T follicular helper cell (primary cell): Measurements from ENCODE around the gene UBAP2.
"Not testable (repeated sequence)": the region's sequence is repeated elsewhere in the genome, so short reads cannot be mapped to it uniquely, and the experiment has no call there.

Experiments used
- DNase-seq: peaks from one replicate; pipeline ENCODE4 v3.0.0-alpha.2; 2020; ENCODE audit warnings: low read depth

Gene UBAP2

DNA sequence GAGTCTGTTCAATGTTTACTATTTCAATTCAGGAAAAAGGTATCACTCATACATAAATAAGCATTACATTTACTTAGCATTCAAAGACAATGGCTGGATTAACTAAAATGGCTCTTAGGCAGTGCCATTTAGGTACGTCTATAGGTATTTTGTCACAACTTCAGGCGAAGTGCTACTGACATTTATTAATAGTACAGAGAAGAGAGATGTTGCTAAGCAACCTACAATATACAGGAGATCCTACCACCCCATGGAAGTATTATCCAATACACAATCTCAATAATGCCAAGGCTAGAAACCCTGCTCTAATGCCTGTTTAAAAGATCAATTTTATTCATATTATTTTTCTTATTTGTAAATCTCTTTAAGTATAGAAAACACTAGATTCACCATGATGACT lies 76.0 kb downstream of the UBAP2 start:
- DNase-seq = no peak

DNA sequence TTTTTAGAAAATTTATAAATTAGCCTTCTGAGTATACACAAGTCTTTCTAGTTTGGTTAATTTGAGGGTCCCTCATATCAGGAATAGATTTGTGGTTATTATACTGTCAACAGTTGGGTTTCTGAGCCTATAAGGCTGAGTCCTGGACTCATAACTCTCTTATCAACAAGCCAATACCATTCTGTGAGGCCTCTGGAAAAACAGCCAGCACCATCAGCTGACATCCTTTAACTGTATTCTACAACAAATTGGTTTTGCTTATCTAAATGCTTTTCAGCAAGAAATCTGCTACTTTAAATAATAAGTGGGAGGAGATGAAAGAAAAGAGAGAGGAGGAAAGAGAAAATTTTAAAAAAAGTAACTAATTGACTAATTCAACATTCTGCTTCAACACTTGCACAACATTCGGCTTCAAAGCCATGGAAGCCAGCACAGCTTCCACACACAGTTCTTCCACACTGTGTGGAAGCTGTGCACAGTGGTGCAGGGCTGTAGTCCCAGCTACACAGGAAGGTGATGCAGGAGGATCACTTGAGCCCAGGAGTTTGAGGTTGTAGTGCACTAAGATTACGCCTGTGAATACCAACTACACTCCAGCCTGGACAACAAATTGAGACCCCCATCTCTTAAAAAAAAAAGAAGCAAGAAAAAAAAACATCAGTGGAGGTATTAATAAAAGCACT lies 84.5 kb downstream of the UBAP2 start:
- DNase-seq = no peak

DNA sequence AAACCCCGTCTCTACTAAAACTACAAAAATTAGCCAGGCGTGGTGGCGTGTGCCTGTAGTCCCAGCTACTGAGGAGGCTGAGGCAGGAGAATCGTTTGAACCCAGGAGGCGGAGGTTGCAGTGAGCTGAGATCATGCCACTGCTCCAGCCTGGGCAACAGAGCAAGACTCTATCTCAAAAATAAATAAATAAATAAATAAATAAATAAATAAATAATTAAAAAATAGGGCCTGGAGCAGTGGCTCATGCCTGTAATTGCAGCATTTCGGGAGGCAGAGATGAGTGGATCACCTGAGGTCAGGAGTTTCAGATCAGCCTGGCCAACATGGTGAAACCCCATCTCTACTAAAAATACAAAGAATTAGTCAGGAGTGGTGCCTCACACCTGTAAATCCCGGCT lies 86.2 kb downstream of the UBAP2 start:
- DNase-seq = not testable (repeated sequence)

DNA sequence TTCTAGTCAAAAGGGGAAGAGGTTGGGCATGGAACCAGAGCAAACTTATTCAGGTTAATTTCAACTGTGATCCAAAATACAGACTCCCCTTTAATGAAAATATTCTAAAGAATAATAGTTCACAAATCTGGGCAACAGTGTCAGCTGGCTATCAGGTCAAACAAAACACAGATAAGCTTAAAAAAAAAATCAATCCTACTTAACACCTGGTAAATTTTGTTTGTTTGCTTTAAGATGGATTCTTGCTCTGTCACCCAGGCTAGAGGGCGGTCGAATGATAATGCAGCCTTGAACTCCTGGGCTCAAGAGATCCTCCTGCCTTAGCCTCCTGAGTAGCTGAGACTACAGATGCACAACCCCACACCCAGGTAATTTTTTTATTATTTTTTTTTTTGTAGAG lies 89.0 kb downstream of the UBAP2 start:
- no peak for DNase-seq

DNA sequence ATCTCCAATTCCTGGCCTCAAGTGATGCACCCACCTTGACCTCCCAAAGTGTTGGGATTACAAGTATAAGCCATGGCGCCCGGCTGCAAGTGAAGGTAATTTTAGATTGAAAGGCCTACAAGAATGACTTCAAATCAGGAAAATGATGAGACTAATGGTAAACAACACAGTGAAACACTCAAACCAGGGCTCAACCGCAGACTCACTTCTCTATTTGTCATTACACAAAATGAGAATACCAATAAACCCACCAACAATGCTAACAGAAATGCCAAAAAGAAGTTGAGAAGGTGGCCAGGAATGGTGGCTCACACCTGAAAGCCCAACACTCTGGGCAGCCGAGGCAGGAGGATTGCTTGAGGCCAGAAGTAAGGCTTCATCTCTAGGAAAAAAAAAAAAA lies 92.1 kb downstream of the UBAP2 start:
- no peak for DNase-seq

DNA sequence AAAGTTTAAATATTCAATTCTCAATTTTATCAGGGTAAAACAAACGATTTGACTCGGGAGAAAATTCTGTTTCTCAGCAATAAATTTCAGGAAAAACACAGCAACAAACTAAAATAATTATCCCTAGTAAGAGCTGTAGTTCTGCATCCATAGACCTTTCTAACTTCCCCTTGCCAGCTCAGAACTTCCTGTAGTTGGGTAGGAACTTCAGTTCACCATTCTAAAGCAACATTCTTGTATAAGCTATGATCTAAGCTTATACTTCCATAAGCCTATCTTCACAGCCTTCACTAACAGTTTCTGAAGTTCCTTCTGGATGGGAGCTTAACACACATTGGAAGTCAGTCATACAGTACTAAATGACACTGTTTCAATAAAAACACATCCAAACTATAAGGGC lies 96.6 kb downstream of the UBAP2 start:
- DNase-seq = no peak

DNA sequence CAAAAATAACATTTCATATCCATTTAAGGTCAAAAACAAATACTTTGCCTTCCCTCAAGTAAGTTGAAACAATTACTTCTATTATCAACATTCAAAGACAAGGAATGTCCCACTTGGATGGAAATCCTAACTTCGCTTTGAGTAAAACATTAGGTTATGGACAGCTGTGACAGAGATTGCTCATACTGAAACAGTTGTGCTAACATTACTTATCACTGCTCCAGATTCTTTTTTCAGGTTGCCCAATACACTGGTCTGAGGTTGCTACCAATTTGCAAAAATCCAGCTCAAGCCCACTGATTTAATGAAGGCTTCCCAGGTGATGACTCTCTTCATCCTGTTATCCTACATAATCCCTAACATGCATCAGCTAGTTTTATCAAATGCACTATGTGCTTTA lies 98.3 kb downstream of the UBAP2 start:
- DNase-seq = no peak

DNA sequence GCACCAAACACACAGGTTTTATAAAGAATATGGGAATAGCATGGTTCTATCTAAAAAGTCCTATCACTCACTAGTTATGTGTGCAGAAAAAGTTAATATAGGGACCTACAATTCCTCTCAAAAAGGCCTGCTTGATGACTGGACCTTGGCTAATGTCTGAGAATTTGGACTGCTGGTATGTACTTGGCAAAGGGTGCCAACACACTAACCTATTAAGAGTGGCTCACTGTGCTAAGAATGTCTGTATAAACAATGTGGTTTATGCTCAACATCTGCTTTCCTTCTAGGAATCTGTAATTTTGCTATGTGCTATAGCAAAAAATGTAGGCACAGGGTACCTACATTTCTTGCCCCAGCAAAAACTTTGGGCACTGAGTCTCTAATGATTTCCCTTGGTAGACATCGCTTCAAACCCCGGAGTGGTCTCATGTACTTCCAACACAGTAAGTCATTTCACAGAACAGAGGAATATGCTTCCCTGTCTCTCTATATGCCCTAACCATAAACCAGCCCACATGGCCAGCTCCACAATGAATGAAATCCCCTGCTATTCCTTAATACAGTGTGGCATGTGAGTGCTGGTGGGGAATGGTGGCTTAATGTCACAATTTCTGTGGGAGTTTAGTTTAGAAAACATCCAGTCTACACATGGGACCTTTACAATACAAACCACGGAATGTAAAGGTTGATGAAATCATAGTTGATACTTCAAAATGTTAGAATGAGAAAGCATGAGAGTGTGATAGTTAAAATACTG lies 101.7 kb downstream of the UBAP2 start:
- no peak for DNase-seq

DNA sequence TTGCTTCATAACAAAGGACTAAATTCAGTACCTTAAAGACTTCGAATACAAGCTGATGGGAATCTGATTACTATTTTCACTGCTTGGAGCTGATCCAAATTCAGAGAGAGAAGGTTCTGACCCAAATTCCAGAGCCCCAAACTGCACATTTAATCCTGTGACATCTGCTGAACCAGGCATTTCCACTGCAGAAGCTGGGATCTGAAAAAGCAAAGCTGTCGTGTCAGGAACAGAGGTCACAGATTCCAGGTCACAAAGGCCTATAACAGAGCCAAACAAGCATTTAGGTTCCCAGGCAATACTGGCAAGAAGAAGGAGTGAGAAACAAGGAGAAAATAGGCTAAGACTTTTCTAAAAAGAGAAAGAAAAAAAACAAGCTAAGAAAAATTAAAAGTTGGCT lies 105.3 kb downstream of the UBAP2 start:
- DNase-seq = no peak

DNA sequence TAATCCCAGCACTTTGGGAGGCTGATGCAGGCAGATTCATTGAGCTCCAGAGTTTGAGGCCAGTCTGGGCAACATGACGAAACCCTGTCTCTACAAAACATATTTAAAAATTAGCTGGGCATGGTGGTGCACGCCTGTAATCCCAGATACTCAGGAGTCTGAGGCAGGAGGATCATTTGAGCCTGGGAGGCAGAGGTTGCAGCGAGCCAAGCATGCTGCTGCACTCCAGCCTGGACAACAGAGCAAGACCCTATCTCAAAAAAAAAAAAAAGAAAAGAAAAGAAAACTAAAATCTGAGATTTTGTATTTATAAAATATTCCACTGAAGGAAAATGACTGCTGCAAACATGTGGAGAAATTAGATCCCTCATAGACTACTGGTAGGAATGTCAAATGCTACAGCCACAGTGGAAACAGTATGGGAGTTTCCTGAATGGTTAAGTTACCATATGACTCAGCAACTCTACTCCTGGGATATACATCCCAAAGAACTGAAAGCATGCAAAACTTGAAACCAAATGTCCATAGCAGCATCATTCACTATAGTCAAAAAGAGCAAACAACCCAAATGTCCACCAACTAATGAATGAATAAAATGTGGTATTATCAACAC lies 106.1 kb downstream of the UBAP2 start:
- DNase-seq = no peak

DNA sequence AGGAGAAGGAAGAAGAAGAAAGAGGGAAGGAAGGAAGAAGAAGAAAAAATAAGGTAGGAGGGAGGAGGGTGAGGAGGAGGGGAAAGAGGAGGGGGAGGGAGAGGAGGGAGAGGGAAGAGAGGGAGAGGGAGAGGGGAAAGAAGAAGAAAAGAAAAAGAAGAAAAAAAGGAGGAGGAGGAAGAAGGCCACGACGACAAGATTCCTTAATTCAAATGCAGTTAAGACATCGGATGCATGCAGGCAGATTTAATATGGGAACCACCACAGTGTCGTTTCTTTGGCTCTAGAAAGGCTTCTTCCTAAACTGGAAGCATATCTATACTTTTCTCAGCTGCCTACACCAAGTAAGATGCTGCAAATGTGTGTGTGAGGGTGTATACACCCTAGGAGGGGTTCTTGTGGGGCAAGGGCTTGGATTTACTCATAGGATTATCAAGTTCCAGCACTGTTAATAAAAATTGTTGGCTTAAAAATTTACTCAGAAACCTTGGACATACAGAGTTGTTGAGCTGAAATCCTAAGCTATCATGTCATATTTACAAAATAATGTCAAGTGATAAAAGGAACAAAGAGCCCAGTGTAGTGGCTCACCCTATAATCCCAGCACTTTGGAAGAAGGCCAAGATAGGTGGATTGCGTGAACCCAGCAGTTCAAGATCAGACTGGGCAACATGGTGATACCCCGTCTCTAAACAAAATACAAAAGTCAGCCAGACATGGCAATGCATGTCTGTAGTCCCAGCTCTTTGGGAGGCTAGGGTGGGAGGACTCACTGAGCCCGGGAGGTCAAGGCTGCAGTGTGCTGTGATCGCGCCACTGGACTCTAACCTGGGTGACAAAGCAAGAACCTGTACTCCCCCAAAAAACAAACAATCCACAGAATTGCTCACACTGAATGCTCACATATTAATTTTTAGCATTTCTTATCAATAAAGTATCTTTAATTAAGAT lies 108.5 kb downstream of the UBAP2 start:
- DNase-seq = no peak

DNA sequence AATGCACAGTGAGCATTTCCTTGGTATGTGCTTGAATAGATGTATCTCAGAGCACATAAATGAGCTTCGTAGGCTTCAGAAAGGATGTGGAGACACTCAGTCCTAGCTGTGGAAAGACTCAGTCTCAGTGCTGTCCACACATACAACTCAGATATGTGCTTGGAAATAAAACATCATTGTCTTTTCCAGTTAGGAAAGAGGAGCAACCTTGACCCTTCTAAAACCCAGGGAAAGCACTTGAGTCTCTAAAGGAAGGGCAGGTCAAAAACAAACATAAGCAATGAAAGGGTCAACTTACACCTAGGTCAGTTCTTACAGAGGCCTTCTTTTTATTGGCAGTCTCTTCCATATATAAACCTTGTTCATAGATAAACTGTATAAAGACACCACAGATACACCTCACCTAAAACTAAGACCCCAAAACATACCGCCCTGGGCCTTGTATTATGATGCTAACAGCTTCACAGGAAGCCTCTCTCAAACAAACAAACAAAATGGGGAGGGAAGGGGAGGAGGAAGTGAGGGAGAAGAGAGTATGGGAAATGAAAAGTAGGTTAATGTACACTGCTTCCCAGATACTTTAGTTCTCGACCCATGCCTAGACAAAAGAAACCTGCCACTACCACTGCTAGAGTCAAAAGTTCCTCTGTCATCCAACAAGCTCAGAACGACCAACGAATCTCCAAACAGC lies 114.4 kb downstream of the UBAP2 start:
- DNase-seq = no peak

DNA sequence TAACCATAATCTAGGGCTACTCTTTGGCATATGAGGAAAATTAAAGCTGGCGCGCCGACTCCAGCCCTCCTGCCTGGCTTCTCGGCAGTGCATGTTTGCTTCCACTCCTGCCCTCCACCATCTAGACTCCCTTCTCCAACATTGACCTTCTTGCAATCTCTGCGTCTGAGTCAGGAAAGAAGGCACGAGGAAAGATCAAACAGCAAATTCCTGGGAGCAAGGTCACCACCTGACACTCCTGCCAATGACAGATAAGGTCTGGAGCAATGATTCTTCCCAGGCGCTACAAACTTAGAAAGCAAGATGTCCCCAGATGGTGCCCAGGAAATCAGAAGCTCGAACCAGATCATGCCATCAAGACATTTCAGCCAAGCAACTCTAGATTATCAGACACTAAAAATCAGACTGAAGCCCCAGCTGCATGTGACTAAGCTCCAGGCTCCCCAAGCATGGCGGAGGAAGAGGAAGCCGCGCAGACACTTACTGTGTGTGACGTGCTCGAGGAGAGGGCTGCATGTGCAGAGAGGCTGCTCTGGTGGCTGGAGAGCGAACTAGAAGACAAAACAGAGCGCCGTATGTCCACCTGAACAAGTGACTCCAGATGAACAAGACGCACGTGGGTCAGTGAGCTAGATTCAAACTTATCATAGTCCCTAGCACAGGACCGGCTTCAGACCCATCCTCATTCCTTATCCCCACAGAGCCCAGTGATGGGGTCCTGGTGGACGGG lies 116.4 kb downstream of the UBAP2 start:
- no peak for DNase-seq

DNA sequence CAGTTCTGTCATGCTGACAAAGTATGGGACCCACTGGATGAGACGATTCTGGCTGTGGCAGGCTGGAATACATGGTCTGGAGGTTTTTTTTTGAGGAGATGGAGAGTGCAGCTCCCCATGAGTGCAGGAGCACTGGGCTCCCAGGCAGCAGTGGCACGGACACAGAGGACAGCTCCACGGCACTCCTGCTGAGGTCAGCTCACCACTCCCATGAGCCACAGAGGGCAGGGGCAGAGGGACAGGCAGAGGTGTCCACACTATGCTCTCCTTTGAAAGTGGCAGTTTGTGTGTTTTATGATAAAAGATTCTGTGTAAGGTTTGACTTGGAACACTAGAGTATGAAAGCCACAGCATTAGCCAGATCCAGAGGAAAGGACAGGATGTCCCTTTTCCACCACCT lies 117.4 kb downstream of the UBAP2 start:
- no peak for DNase-seq

DNA sequence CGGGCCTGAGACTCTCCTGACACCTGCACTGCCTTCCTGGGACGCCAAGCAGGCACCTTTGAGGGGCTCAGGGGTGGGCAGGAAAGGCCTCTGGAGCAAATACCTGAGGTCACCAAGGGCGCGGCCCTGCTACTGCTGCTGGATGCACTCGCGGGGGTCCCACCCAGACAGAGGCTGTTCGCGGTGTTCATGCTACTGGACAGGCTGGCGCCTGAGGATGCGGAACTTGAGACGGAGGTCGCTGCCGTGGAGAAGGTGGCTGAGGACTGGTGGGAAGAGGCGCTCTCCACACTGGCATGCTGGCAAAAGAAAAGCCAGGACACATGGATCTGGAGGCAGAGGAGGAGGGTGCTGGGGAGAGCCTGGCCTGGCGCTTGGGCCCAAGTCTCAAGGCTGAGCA lies 121.0 kb downstream of the UBAP2 start:
- DNase-seq = no peak

DNA sequence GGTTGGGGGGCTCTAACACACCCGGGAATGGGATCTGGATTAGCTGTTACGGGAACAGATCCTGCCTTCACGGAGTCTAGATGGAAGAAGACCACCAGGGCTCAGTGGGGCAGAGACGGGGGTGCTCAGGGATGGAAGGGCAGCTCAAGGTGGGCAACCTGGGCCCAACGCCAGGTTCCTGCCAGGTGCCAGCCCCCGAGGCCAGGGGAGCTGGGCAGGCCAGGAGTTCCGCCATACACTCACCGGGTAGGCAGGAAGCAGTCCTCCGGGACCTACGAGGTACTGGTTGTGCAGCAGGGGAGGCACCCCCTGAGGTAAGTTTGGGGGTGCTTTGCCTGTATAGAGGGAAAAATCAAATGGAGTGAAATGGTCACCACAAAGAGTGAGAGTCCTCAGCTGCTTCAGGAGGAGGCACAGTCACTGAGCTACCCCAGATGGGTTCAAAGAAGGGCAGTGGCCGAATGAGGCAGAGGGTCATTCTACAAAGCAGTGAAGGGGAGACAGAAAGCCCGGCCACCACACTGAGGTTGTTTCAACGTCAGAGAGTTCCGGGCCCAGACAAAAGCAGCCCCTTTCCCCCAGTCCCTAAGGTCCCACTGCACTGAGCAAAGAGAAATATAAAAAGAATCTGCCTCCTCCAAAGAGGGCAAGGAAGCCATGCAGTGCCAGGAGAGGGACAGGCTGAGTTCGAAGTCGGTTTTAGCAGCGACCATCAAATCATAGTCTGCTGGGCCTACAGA lies 121.8 kb downstream of the UBAP2 start:
- no peak for DNase-seq

DNA sequence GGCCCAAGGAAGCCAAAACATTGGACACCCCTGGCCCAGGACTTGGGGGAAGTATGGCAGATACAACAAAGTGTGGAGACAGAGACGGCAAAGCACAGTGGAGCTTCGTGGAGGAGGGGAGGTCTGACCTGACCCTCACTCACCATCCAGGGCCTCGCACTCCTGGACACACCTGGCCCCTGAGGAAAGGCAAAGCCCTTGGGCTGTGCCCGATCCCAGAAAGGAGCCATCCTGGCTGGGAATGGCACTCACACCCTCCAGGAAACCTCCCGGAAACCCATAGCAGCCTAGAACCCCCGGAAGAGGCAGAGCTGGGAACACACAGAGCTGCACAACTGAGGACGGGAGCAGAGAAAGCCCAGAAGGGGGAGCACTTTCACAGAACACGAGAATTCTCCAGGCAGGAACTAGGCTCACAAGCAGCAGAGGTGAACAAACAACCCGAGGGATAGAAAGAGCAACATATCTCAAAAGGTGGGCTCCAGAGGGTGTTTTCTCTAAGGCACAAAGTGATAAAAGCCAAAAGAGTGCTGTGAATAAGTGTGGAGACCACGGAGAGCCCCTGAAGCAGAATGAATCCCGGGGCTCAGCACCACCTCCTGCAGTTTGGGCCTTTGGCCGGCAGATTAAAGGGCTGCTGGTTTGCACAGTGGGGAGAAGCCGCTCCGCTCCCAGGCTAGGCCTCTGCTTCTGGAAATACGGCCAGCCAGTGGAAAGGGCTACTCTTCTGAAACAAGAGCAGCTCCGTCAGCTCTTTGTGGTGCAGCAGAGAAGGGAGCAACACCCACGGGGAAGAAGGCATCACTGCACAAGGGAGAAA lies 123.5 kb downstream of the UBAP2 start:
- no peak for DNase-seq

DNA sequence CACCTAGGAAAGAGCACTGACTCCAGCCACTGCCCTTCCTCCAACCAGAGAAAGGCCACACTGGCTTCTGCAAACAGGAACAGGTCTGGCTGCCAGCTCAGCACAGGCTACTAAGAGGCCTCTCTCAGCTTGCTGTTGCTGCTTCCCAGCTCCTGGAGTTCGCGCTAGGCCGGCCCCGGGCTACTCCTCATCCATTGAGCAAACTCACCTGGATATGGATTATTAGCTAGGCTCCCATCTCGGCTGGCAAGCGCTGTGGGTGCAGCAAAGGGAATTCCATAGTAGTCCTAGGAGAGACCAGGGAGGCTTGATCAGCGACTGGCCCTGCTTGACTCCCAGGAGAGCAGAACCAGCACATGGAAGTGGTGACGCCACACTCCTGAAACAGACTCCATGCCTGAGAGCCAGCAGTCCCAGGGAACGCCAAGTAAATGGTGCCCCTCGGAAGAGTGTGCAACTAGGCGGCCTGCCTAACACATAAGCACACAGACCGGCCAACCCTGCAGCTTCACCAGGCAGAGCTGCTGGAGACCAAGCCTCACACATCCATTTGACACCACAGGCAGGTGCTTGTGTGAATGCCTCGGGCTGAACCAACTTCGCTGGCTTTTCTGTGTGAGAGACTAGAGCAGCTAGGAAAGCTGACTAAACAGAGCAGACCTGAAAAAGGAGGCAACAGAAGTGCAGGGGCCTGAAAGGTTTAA lies 124.5 kb downstream of the UBAP2 start:
- DNase-seq = no peak

DNA sequence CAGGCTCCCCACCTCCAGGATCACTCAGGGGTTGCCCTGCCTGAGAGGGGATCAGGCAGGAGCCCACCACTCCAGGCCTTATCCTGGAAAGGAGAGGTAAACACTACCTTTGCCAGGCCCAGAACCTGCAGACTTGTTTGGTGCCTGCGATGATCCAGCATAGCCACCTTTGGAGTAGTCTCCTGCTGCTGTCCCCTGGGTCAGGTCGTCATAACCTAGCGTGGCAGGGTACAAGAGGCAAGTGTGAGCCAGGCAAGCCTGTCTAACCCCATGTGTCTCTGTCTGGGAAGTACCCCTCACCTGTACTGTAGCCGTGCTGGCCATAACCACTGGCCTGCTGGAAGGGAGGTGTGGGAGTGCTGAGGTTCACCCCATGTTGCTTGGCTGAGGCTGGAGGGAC lies 125.6 kb downstream of the UBAP2 start:
- no peak for DNase-seq
